Tibial artery (tissue), 4 donors: Measurements from ENCODE around the gene MPP3.
A peak's percentile ranks its signal among the peaks of the same experiment; 100 is the strongest.

ENCODE experiments used
- DNase-seq, 2 donors: peaks; one replicate each; pipeline ENCODE4 v3.0.0-alpha.2; 2019
- H3K27ac ChIP-seq, 2 donors: fragments of 200-600 bp; sonication (generic) in 1 of 2; 1 replicate in 1 of 2; 2 replicates in 1 of 2; pipeline ENCODE4 v1.5.1; 2018 to 2019; ENCODE audit warnings: mild to moderate bottlenecking in 1 of 2
- H3K27me3 ChIP-seq, 2 donors: fragments of 200-600 bp; sonication (generic) in 1 of 2; one replicate each; pipeline versions ENCODE4 v1.5.1 to v1.6.0; 2016 to 2019
- H3K36me3 ChIP-seq, 3 donors: fragments of 200-600 bp; sonication (generic) in 2 of 3; one replicate each; pipeline ENCODE4 v1.5.1; 2016 to 2019; ENCODE audit warnings: mild to moderate bottlenecking in 2 of 3
- H3K4me1 ChIP-seq, 4 donors: fragments of 200-600 bp; sonication (generic) in 2 of 4; 1 replicate in 3 of 4; 2 replicates in 1 of 4; pipeline ENCODE4 v1.5.1; 2016 to 2019
- H3K4me3 ChIP-seq, 2 donors: fragments of 200-600 bp; sonication (generic) in 1 of 2; 1 replicate in 1 of 2; 2 replicates in 1 of 2; pipeline ENCODE4 v1.5.1; 2018 to 2019; ENCODE audit warnings: mild to moderate bottlenecking in 2 of 2
- H3K9me3 ChIP-seq, 3 donors: fragments of 200-600 bp; sonication (generic) in 1 of 3; one replicate each; pipeline ENCODE4 v1.5.1; 2016 to 2019
- CTCF ChIP-seq, 2 experiments: fragments of 200-600 bp in 1 of 2; fragments of 450-650 bp in 1 of 2; IDR thresholded peaks; one replicate each; pipeline ENCODE4 v1.5.1; 2017 to 2019; ENCODE audit warnings: antibody characterized with exemption in 2 of 2, mild to moderate bottlenecking in 1 of 2, moderate library complexity in 1 of 2
- intact Hi-C: fragments of 100-400 bp; cut with DNase I; formaldehyde crosslinking; loops from one replicate; pipeline ENCODE4 v1.15.0; 2023; ENCODE audit warnings: low total_unique reads

The MPP3 gene

GRCh38 chr17:43857141-43857540 is 24.2 kb upstream of the MPP3 start:
- peaks cover 0 to 37% of the 10 kb centered on the region in 2 donors for H3K27me3 ChIP-seq
- DNase-seq = peak in 1 of 2 donors; percentile 33

GRCh38 chr17:43856141-43856540 is 23.2 kb upstream of the MPP3 start:
- H3K27ac ChIP-seq = no peak overlapping the region
- intact Hi-C loops = no loop called here

More at GRCh38 chr17:43857141-43857540, 24.2 kb upstream of the MPP3 start:
- Histone ChIP-seq H3K36me3 (no peaks in the 10 kb centered on the region), H3K4me3 (no peak overlapping the region), H3K27ac (no peak overlapping the region), H3K9me3 (no peaks in the 10 kb centered on the region), H3K4me1 (peaks cover 0 to 29% (median 21%) of the 10 kb centered on the region in 4 donors)
- intact Hi-C loops = no loop called here
- no peak for TF ChIP-seq CTCF (IDR thresholded peaks at IDR 0.05)

GRCh38 chr17:43855061-43855460 is 22.1 kb upstream of the MPP3 start:
- H3K4me3 ChIP-seq = no peak overlapping the region
- peaks cover 0 to 8% (median 3%) of the 10 kb centered on the region in 4 donors for H3K4me1 ChIP-seq
- no peaks in the 10 kb centered on the region for H3K9me3 ChIP-seq
- intact Hi-C loops = no loop called here
- peaks cover 0 to 37% of the 10 kb centered on the region in 2 donors for H3K27me3 ChIP-seq
- no peaks in the 10 kb centered on the region for H3K36me3 ChIP-seq
- no peak for TF ChIP-seq CTCF (IDR thresholded peaks at IDR 0.05)
- no peak overlapping the region for H3K27ac ChIP-seq
- peak in 1 of 2 donors; percentile 33 for DNase-seq

More at GRCh38 chr17:43856141-43856540, 23.2 kb upstream of the MPP3 start:
- Histone ChIP-seq H3K27me3 (peaks cover 0 to 37% of the 10 kb centered on the region in 2 donors), H3K9me3 (no peaks in the 10 kb centered on the region), H3K4me1 (peaks cover 0 to 19% (median 13%) of the 10 kb centered on the region in 4 donors), H3K4me3 (no peak overlapping the region), H3K36me3 (no peaks in the 10 kb centered on the region)
- no peak for DNase-seq
- no peak for TF ChIP-seq CTCF (IDR thresholded peaks at IDR 0.05)

GRCh38 chr17:43854498-43854897 is 21.6 kb upstream of the MPP3 start:
- Histone ChIP-seq H3K9me3 (no peaks in the 10 kb centered on the region), H3K27ac (no peak overlapping the region), H3K27me3 (peaks cover 0 to 37% of the 10 kb centered on the region in 2 donors), H3K4me1 (peaks cover 0 to 2% (median 0%) of the 10 kb centered on the region in 4 donors), H3K4me3 (no peak overlapping the region), H3K36me3 (no peaks in the 10 kb centered on the region)
- peak in 1 of 2 donors; percentile 12 for DNase-seq
- no peak for TF ChIP-seq CTCF (IDR thresholded peaks at IDR 0.05)
- intact Hi-C loops = no loop called here

GRCh38 chr17:43853546-43853945 is 20.6 kb upstream of the MPP3 start:
- Histone ChIP-seq H3K27me3 (peaks cover 0 to 37% of the 10 kb centered on the region in 2 donors), H3K4me3 (no peak overlapping the region), H3K36me3 (no peaks in the 10 kb centered on the region), H3K4me1 (no peaks in the 10 kb centered on the region), H3K9me3 (no peaks in the 10 kb centered on the region), H3K27ac (no peak overlapping the region)
- DNase-seq = peak in 1 of 2 donors; percentile 51
- no peak for TF ChIP-seq CTCF (IDR thresholded peaks at IDR 0.05)
- intact Hi-C loops = no loop called here

- Histone ChIP-seq H3K4me3 (no peak overlapping the region), H3K36me3 (no peaks in the 10 kb centered on the region), H3K27me3 (peaks cover 0 to 33% of the 10 kb centered on the region in 2 donors), H3K27ac (no peak overlapping the region), H3K4me1 (no peaks in the 10 kb centered on the region), H3K9me3 (no peaks in the 10 kb centered on the region)
- intact Hi-C loops = no loop called here
- TF ChIP-seq CTCF (IDR thresholded peaks at IDR 0.05) = no peak
- peak in 1 of 2 donors; percentile 51 for DNase-seq
These were observed 19.6 kb upstream of the MPP3 start for GRCh38 chr17:43852571-43852970.
